HFF-Myc (cell line): ENCODE data around the gene GAK.
"Not testable (repeated sequence)": the region's sequence is repeated elsewhere in the genome, so short reads cannot be mapped to it uniquely, and the experiment has no call there.

Source experiments
- DNase-seq: peaks from one replicate; pipeline ENCODE4 v3.0.0-alpha.2; 2011; ENCODE audit warnings: low read depth; ENCODE audit errors: extremely low read depth
- H3K4me3 ChIP-seq: replicated peaks from 2 replicates; pipeline ENCODE4 v1.5.1; 2011; ENCODE audit warnings: low read depth, mild to moderate bottlenecking, control low read depth, low read length
- CTCF ChIP-seq: IDR thresholded peaks from 2 replicates; pipeline ENCODE4 v1.5.1; 2012; ENCODE audit warnings: mild to moderate bottlenecking, low read depth, low read length, control low read depth; ENCODE audit errors: missing control alignments

GAK gene

GRCh38 chr4:931960-932712, at the start of gene GAK, which contains the start of gene TMEM175:
Gene GAK, minus strand, starts transcription at chr4:932316. Its CDS starts 129 bp downstream, at chr4:932187.
Gene TMEM175, plus strand, starts transcription at chr4:932460. Its CDS starts 15,280 bp downstream, at chr4:947740.
- no peak for TF ChIP-seq CTCF
- H3K4me3 ChIP-seq: peak within 1 kb of the TSS; percentile 96

DNA sequence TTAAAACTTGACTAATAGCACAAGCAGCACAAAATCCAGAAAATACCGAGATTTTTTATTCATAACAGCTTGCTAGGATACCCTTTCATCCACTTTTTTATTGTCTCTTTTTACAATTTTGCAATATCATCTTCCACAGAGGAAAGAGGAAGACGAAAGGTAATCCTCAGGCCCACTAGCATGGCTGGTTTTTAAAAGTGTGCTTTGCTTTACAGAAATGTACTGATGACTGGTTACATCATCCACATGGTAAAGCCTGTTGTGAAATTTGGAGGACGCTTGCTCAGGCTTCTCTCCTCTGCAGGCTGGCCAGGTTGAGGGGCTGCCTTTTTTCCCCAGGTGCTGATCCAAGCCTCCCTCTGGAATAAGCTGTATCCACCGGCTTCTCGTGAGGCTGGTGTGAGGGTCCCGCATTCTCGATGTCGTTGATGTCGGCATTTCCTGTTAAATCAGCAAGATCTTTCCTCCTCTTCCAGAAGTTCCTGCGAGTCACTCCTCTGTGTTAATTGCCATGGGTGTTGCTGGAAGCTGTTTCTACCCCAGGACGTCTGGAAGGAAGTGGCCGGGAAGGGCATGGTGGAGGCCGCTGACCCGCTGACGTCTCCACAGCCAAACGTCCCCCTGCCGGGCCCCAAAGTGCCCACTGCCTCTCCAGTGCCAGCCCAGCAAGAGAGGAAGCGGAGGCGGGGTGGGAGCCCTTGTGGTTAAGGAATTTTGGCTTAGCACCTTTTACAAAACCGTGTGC, 47.0 kb upstream of the GAK start:
- DNase-seq: no peak
- no peak for TF ChIP-seq CTCF
- no peak overlapping the region for H3K4me3 ChIP-seq

More at GRCh38 chr4:931960-932712, at the start of gene GAK, which contains the start of gene TMEM175:
- peak; percentile 72 for DNase-seq

- not testable (repeated sequence) for H3K4me3 ChIP-seq, DNase-seq
Observed at GRCh38 chr4:976016-976415, 43.9 kb upstream of the GAK start.

DNA sequence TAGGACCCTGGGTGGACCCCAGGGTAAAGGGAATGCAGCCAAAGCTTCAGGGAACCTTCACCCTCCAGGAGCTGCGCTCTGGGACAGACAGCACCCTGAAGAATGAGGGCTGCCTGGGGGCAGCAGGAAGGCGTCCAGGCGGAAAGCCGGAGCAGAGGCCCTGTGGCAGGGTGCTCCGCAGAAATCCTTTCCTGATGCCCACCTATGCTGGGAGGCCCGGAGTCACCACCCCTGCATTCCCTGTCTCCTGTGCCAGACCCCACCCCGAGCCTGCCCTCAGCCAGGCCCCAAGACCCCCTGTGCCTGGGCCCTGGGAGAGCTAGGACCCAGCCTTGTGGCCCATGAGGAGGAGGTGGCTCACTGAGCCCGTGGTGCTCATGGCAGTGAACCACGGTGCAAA, 42.6 kb upstream of the GAK start:
- H3K4me3 ChIP-seq: no peak overlapping the region
- TF ChIP-seq CTCF: no peak
- no peak for DNase-seq

DNA sequence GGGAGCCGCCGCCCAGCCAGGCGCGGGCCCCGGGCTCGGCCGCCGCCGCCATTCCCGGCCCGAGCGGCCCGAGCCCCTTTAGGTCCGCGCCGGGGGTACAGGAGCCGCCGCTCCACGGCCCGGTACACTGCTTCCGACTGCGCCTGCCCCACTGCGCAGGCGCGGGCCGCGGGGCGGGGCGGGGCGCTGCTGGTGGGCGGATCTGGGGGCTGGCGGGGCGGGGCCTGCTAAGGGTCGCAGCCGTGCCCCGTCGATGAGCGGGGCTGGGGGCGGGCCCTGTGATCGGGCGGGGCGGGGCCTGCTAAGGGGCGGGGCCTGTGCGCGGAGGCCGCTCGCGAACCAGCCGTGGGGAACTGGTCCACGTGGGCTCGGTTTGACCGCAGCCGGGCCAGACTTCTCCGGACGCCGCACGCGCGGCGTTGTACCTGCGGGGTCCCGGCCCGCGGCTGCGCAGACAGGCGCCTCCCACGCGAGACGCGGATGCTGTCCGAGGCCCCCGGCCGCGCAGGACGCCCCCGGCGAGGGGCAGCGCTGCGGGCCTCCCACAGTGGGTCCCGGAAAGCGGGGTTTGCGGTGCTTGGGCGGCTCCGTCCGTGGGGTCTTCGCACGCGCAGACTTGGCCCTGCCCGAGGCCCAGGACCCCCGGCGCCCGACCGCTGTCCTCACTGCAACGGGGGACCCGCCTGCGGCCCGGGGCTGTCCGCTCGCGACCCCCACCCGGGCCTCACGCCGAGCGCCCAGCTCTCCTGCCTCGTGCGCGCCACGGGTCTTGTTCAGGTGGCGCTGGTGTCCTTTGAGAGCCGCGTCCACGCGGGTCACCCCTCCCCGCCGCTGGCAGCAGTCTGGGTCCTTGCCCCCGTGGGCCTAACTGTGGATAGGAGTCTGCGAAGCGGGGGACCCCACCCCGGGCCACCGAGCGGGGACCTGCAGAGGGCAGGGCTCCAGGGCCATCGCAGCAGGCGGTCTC, 41.6 kb upstream of the GAK start, which contains the start of gene DGKQ:
TSS of gene DGKQ (minus strand) at position 139 of the 967 bp plus-strand sequence. CDS start at position 52, 87 bp downstream.
- peak within 1 kb of the TSS; percentile 68 for H3K4me3 ChIP-seq

More for the DNA sequence above, 41.6 kb upstream of the GAK start, which contains the start of gene DGKQ:
- TF ChIP-seq CTCF: no peak
- DNase-seq: no peak
